ENCODE measurements around the gene SLC25A23.
"Not testable (repeated sequence)": the region's sequence is repeated elsewhere in the genome, so short reads cannot be mapped to it uniquely, and the experiment has no call there.

Gene SLC25A23

DNA sequence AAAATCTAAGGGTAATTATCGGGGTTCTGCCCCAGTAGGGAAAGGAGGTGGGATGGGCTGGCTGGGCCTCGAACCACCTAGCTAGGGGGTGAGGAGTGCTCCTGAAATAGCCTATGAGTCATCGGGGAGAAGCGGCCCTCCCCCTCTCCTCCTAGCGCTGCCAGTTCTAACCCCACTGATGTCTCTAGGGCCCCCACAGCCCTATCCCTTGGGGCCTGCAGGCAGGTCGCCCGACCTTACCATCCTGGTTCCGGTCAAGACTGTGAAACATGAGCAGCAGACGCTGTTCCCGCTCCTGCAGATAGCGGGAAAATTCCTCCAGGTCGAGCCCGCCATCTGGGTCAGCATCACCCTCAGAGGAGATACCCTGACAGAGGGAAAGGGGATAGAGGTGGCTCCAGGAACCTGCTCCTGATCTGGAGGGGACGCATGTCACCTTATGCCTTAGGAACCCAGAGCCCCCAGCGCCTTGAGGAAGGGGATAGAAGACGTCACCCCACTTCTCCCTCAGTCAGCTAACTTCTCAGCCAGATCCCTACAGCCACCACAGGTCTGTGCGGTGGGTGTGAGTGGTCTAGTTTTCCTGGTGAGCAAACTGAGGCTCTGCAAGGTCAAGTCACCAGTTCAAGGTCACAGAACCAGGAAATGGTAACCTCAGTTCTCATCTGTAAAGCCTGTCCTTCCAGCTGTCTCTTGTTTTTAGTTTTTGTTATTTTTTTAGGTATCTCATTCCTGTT lies 1.5 kb downstream of the SLC25A23 start:
- DNase-seq (ENCODE audit: low read depth), result no peak

DNA sequence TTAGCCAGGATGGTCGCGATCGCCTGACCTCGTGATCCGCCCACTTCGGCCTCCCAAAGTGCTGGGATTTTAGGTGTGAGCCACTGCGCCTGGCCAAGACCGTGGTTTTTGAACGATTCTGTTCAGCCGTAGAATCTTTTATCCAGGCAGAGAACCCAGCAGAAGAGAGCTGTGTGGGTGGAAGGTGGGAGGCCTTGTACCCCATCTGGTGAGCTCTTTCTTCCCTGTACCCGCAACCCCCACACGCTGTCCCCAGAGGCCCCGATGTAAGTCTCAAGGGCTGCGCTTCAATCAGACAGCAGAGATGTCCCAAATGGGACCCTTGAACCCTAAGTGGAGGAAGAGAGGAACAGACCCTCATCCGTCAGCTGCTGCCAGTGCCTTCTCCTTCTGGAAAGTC lies 3.7 kb downstream of the SLC25A23 start:
- DNase-seq (ENCODE audit: low read depth), result no peak

DNA sequence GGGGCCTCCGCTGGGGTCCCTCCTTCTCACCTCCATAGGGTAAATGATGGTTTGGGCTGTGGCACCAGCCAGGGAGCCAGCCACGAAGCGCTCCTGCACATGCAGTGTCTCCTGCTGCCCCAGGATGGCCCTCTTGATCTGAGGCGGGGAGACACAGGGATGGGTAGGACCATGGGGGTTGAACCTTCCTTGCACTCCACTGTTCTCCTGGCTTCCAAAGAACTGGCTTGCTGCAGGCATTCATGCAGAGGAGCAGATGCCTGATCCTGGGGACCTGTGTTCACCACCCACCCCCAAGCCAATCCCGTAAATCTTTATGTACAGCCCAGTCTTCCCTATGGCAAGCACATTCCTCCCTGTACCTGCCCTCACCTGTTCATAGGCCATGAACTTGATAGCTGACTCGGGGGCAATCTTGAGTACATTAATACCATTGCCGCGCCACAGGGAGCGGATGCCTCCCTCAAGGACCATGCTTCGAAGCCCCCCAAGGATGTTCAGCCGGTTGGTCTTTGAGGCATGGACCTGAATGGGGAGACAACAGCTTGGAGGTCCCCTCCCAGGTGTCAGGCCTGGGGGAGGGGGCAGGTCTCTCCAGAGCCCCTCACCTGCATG lies 5.5 kb downstream of the SLC25A23 start:
- no peak for DNase-seq (ENCODE audit: low read depth)

DNA sequence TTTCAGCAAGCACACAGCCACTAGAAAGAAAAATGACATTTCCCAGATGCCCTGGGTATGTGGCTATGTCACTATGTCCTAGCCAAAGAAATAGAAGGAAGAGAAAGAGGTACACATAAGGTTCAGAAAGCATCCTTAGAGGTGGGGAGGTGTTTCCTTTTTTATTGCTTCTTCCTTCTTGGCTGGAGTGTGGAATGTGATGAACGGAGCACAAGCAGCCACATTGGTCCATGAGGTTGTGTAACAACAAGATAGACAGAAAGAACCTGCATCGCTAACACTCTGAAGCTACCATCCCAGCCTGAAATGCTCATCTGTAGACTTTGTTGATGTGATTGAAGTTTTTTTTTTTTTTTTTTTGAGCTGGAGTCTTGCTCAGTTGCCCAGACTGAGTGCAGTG lies 6.7 kb downstream of the SLC25A23 start:
- DNase-seq (ENCODE audit: low read depth), result no peak

DNA sequence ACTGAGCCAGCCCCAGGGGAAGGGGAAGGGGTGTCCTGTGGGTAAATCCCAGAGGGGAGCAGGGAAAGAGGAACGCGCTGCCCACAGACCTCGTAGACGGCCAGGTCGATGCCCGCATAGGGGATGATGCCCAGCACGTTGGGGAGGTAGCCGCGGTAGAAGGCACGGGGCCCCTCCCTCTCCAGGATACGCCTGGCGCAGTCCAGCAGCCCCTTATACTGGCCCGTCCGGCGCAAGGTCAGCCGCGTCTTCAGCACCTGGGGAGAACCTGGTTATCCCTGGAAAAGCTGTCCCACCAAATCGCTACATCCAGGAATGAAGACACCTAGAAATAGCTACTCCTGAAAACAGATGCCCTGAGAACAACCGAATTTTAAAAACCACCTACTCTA lies 7.4 kb downstream of the SLC25A23 start:
- no peak for DNase-seq (ENCODE audit: low read depth)

DNA sequence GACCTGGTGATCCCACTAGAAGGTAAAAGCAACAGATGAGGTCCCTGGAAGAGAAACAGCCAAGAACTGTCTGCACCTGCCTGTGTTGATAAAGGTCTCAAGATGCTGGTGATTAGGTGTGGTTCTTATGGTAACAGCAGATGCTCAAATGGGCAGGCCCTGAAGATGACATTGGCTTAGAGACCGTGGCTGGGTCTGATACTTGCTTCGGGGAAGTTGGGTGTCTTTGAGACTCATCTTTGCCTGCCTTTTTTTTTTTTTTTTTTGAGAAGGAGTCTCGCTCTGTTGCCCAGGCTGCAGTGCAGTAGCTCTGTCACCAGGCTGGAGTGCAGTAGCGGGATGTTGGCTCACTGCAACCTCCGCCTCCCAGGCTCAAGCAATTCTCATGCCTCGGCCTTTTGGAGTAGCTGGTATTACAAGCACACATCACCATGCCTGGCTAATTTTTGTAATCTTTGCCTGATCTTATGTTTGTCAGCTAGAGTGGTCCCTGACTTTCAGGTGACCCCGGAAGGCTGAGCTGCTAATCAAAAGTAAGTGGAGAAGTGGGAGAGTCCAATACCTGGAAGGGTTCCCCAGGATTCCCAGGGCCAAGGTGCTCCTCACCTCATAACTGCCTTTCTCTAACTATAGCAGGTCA lies 7.9 kb downstream of the SLC25A23 start:
- no peak for DNase-seq (ENCODE audit: low read depth)

DNA sequence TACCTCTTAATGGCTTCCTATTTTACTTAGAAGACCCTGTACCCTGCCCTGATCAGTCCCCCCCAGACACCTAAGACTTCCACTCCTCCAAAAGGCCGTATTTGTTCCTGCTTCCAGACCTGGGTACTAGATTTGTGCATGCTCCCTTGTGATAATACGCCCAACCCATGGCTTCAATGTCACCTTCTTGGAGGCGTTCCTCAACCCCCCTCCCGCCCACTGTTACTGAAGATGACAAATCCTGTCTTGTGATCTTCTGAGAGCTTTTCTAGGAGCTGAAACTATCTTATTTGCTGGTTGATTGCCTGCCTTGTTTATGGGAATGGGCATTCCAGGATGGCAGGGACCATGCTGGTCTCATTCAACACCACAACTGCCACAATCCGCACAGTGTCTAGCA lies 9.4 kb downstream of the SLC25A23 start:
- no peak for DNase-seq (ENCODE audit: low read depth)

DNA sequence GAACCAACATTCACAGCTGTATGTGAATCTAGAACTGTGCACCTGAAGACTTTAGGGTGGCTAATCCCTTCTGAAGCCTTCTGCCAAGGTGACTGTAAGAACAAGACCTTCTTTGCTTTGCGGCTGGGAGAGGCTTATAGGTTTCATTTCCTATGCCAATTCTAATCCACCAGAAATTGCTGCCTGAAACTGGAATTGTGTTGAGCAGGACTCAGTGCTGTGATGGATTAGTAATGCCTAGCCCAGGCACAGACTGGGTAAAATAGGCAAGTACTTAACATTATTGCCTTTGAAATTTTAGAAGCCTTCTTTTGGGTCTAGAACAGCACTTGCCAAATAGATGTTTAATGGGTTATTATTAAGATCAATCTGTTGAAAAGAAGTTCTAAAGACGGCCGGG lies 11.5 kb downstream of the SLC25A23 start:
- no peak for DNase-seq (ENCODE audit: low read depth)

DNA sequence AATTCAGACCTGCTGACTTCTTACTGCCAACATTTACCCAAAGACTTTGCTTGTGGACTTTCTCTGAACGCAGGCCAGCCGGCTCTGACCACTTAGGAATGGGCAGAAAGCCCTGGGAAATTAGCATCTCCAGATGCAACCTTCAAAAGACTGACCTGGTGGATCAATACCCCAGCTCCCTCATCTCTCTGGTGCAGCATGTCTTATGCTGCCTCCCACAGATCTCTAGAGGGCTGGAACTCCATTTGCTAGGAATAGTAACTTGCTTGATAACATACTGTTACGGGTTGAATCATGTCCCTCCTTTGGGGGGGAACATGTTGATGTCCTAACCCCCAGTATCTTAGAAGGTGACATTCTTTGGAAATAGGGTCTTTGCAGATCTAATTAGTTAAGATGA lies 13.1 kb downstream of the SLC25A23 start:
- no peak for DNase-seq (ENCODE audit: low read depth)

DNA sequence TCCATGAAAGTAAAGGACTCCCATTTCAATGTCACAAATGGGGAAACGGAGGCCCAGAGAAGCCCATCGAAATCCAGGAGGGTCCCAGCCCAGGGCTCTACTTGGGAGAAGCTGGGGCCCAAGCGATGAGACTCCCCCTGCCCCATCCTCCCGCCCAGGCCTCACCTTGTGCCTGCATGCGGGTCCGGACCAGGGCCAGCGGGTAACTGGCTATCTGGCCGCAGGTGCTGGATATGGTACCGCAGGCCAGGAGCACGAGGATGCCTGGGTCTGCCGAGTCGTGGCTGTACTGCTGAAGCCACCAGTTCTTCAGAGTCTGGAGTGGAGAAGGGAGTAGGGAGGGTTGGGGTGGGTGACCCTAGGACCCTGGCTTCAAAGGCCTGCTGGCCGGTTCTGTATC lies 15.6 kb downstream of the SLC25A23 start:
- DNase-seq (ENCODE audit: low read depth), result no peak

DNA sequence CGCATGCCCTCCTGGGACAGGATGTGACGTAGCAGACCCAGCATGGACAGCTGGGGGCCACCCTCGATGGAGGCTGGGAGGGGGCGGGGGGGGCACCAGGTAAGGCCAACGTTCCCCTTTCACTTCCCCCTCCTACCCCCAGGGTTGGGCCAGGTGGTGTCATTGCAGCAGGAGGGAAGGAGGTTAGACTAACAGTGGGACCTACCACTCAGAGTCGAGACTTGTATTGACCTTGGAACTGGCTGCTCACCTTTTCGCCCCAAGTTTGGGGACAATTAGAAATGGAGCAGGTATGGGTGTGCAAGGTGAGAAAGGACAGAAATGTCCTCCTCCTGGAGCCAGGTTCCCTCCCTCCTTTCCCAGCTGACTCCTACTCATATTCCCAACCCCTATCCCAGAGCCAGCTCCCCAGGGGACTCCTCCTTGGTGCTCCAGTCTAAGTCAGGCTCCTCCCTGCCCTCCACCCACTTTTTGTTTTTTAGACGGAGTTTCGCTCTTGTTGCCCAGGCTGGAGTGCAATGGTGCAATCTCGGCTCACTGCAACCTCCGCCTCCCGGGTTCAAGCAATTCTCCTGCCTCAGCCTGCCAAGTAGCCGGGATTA lies 17.4 kb downstream of the SLC25A23 start:
- DNase-seq (ENCODE audit: low read depth), result no peak

DNA sequence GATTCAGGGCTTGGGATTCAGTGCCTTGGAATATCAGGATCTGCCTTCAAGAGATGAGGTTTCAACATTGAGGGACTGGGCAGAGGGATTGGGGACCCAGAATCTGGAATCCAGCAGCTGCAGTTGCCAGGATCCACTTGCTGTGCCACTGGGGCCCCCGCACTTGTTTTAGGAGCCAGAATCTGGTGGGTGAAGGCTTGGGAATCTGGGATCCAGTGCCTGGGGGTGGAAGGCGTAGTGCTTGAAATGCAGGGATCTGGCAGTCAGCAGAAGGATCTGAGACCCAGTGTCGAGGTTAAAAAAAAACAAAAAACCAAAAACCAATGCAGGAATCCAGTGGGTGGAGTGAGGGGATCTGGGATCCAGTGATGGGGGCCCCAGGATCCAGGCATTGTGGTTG lies 18.7 kb downstream of the SLC25A23 start:
- DNase-seq (ENCODE audit: low read depth), result no peak

DNA sequence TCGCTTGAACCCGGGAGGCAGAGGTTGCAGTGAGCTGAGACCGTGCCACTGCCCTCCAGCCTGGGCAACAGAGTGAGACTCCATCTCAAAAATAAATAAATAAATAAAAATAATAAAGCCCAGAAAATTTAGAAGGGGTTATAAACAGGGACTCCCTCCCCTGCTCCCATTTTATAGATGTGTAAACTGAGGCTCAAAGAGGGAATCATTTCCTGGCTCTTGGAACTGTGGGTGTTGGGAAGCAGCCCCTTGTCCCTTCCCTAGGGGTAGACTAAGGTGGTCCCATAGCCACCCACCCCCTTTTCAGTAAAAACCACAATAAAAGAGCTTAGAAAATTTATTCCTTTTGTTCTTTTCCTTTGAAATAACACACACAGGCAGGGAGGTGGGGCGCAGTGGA lies 19.8 kb downstream of the SLC25A23 start:
- no peak for DNase-seq (ENCODE audit: low read depth)

DNA sequence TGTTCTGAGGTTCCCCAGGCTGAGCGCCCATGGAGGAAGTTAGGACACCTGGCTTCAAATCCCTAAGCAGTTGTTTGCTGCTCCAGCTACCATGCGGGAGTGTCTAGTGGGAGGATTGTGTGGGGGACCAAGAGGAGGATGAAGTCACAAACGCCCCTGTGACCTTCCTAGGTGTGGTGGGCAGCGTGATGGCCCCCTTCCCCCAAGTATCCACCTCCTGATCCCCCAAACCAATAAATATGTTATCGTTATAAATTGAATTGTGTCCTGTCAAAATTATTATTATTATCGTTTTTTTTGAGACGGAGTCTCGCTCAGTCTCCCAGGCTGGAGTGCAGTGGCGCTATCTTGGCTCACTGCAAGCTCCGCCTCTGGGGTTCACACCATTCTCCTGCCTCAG lies 25.9 kb downstream of the SLC25A23 start, which contains the start of gene SLC25A41:
Gene SLC25A41, minus strand, starts transcription at position 101 of the 400 bp plus-strand sequence. Its CDS starts 70 bp downstream, at position 31.
- no peak for DNase-seq (ENCODE audit: low read depth)

DNA sequence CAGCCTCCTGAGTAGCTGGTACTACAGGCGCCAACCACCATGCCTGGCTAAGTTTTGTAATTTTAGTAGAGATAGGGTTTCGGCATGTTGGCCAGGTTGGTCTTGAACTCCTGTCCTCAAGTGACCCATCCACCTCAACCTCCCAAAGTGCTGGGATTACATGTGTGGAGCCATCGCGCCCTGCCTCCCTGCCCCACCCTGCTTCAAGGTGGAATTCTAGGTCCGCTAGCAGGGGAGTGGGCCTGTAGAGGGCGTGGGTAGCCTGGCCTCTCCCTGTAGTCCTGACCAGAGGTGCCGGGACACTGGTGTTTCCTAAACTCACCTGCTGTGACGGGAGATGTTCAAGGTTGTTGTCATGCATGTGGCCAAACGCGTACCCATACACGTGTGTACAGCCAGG lies 26.4 kb downstream of the SLC25A23 start:
- DNase-seq (ENCODE audit: low read depth), result no peak

DNA sequence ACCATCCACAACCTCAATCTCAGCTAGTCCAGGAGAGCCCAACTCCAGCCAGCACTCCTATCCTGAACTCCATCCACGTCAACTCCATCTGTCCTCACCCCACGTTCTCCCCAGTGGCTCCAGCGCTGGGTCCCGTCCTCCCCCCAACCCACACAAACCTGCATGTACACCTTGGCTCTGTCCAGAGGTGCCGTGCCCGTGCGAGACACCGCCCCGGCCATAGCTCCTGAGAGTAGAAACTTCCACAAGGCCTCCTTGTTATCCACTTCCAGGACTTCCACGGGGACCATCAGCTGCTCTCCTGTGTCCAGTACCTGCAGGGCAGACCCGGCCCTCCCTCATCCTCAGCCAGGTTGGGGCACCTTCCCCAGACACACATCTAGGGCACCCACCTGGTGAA lies 27.7 kb downstream of the SLC25A23 start:
- no peak for DNase-seq (ENCODE audit: low read depth)

DNA sequence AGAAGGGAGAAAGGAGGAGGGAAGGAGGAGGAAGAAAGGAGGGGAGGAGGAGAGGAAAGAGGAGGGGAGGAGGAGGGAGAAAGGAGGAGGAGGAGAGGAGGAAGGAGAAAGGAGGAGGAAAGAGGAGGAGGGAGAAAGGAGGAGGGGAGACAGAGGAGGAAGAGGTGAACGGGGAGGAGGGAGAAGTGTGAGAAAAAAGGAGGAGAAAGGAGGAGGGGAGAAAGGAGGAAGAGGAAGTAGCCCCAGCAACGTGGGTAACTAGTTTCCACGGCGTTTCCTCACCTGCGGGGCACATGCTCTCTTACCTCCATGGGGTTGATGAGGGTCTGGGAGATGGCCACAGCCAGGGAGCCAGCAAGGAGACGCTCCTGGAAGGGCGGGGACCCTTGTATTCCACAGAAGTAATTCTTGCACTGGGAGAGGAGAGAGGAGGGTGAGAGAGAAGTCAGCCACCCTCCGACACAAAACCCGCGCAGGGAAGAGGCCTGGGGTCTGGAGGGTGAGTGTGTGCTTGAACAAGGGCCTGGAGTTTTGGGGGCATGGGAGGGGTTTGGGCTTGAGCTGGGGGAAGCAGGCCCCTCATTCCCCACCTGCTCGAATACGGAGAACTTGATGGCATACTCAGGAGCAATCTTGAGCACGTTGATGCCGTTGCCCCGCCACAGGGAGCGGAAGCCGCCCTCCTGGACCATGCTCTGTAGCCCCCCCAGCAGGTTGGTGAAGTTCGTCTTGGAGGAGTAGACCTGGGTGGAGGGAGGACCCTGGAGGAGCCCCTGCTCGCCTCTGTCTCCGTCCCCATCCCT lies 30.0 kb downstream of the SLC25A23 start:
- no peak for DNase-seq (ENCODE audit: low read depth)

DNA sequence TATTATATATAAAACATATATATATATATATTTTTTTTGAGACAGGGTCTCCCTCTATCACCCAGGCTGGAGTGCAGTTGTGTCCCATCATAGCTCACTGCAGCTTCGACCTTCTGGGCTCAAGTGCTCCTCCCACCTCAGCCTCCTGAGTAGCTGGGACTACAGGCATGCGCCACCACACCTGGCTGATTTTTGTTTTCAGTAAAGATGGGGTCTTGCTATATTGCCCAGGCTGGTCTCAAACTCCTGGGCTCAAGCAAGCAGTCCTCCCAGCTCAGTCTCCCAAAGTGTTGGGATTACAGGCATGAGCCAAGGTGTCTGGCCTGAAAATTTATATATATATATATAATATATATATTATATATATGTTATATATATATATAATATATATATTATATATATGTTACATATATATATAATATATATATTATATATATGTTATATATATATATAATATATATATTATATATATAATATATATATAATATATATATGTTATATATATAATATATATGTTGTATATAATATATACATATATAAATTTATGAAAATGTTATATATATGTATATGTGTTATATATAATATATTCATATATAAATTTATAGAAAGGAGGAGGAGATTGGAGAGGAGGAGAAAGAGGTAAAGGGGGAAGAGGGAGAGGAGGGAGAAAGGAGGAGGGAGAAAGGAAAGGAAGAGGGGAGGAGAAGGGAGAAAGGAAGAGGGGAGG lies 30.7 kb downstream of the SLC25A23 start:
- not testable (repeated sequence) for DNase-seq (ENCODE audit: low read depth)

DNA sequence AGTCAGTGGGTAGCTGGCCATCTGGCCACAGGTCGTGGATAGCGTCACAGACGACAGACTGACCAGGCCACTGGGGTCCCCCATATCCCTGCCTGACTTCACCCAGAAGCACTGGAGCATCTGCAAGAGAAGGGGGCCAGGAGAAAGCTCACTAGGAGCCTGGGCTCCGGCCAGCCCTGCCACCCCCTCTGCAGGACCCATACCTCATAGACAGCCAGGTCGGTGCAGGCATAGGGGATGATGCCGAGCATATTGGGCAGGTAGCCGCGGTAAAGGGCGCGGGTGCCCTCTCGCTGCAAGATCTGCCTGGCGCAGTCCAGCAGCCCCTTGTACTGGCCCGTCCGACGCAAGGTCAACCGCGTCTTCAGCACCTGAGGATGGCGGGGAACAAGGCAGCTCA lies 32.5 kb downstream of the SLC25A23 start:
- no peak for DNase-seq (ENCODE audit: low read depth)

DNA sequence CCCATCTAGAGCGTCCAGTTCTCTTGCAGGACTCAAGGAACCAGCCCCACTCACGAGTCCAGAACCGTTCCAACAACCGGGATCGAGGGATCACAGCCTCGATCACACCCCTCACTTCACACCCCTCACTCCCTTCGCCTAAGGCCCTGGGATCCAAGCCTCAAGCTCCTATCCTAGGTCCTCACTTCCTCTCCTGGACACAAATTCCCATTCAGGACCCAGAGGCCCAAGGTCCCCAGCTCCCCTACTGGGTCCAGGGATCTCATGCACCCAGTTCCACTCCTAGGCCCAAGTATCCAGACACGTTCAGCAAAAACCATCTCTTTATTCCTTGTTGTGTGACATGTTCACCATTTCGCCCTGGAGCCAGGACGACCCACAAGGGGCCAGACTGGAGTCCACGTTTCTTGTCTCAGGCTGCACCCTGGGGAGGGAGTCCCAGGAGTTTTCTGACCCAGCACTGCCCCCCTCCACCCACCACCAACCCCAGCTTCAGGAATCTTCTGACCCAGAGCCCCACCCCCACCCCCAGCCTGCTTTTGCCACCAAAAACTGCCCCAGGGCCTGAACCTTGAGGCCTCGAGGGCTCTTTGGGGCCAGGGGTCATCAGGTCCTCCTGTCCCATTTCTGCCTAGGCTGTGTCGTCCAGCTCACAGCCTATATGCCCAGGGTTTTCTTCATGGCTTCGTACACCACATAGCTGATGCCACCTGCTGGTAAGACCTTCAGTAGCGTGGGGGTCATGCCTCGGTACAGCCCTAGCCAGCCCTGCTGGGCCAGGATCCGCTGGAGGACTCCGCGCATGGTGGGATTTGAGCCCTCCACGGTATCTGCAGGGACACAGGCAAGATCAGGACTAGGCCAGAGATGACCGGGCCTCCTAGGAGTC lies 33.6 kb downstream of the SLC25A23 start:
- no peak for DNase-seq (ENCODE audit: low read depth)

Measured in stimulated activated CD8-positive, alpha-beta memory T cell treated with anti-CD3 and anti-CD28 coated beads, Interleukin-12 subunit alpha, Interleukin-12 subunit beta, amount 100 ng/mL, for 1 hour (primary cell).